ENCODE results near the gene CARM1. TPM values are rescaled to one million over a fixed set of nuclear protein-coding genes. Genes with fewer than 3 reads are reported as not detected.
"Not testable (repeated sequence)": the region's sequence is repeated elsewhere in the genome, so short reads cannot be mapped to it uniquely, and the experiment has no call there.

The CARM1 gene
- polyA plus RNA-seq, 3 donors: 40.8 to 56.5 (median 46.2) TPM

DNA sequence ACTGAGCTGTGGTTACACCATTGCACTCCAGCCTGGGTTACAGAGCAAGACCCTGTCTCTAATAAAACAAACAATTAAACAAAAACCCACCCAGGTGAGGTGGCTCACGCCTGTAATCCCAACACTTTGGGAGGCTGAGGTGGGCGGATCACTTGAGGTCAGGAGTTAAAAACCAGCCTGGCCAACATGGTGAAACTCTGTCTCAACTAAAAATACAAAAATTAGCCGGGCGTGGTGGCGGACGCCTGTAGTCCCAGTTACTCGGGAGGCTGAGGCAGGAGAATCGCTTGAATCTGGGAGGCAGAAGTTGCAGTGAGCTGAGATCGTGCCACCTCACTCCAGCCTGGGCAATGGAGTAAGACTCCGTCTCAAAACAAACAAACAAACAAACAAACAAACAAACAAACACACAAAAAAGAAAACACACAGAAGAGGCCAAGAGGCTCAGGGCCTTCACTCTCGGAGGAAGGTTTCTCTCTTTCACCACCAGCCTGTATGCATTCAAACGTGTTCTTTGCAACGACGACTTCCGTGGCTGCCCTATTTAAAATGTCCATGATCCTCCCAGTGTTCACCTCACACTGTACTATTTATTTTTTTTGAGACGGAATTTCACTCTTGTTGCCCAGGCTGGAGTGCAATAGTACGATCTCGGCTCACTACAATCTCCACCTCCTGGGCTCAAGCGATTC, 88.1 kb downstream of the CARM1 start:
- not testable (repeated sequence) for DNase-seq (ENCODE audit: extremely low read depth in 1 of 11, low read depth in 9 of 11, low spot score in 4 of 11)

DNA sequence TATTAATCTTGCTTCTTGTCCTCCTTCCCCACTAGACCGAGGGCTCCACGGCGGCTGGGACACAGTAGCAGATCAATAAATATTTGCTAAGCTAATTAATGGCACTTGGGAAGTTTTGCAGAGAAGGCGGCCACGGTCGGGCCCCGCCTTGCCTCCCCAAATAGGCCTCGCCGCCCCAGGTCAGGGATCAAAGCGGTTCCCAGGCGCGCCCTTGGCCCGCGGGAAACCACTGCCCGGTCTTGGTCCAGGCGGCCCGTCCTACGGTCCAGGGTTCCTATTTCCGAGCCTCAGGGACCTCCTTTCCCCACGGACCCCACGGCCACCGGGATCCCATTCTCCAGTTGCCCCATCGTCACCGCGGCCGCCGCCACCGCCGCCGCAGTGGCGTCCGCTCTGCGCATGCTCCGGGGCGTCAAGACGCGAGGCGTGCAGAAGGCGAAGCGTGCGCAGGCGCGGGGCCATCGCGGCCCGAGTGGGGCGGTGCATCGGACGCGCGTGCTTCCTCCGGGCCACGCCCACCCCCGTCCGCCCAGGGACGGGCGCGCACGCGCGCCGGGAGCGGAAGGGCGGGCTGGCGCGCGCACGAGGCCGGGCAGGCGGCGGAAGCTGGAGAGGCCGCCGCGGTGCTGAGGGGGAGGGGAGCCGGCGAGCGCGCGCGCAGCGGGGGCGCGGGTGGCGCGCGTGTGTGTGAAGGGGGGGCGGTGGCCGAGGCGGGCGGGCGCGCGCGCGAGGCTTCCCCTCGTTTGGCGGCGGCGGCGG, 89.1 kb downstream of the CARM1 start, which contains the start of gene SMARCA4:
Gene SMARCA4 (plus strand): TSS at position 717 of the 759 bp plus-strand sequence. CDS start 23,122 bp downstream, outside the sequence.
- DNase-seq (ENCODE audit: extremely low read depth in 1 of 11, low read depth in 9 of 11, low spot score in 4 of 11): peak; percentile 89 to 99 (median 95)

DNA sequence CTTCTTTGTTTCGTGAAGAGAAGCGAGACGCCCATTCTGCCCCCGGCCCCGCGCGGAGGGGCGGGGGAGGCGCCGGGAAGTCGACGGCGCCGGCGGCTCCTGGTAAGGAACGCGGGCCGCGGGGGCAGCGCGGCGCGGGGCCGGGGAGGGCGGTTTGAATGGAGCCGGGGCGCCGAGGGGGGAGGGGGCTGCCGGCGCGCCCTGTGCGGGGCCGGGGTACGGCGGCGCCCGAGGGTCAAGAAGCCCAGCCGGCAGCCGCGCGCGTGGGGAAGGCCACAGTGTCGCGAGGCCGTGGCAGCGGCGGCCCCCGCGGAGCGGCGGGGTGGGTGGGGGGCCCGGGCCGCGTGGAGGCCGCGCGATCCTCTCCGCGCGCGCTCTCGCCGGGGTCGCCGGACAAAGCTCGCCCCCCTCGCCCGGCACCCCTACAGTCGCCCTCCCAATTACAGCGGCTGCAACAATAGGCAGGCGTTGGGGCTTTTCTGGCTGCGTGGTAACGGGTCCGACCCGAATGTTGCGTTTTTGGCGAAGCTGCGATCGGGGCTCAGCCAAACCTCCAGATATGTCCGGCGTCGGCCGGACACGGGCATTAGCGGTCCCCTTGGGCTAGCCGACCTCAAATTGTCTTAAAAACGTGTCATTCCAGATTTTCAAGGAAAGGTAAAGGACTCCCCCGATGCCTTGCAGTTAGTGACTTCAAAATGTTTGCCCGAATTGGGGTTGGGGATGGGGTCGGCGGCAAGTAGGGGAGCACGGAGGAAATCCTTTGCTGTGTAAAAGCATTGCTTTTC, 89.9 kb downstream of the CARM1 start:
- peak in 1 of 11 donors; percentile 49 for DNase-seq (ENCODE audit: extremely low read depth in 1 of 11, low read depth in 9 of 11, low spot score in 4 of 11)

DNA sequence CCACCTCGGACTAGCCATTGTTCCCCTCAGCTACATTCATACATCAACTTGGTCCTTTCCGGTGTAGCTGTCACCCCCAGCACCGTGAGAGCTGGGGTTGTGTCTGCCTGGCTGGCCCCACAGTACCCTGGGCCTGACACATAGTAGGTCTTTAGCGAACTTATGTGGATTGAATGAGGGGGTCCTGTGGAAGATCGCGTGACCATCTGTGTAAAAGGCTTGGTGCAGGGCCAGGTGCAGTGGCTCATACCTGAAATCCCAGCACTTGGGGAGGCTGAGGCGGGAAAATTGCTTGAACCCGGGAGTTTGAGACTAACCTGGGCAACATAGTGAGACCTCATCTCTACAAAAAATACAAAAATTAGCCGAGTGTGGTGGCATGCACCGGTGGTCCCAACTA, 91.5 kb downstream of the CARM1 start:
- DNase-seq (ENCODE audit: extremely low read depth in 1 of 11, low read depth in 9 of 11, low spot score in 4 of 11): no peak

DNA sequence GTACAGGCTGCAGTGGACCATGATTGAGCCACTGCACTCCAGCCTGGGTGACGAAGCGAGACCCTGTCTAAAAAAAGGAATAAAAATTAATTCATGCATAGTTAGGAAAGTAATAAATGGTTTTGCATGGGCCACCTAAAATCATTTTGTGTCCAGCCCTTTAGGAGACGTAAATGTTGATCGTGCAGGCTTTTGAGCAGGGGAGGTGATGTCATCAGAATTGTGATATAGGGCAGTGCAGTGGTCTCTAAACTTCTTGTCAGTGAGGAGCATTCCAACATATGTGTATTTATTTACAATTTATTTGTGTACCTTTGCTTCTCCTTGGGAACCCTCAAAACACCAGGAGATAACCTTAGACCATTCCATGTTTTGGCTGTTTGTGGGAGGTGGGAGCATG, 92.5 kb downstream of the CARM1 start:
- DNase-seq (ENCODE audit: extremely low read depth in 1 of 11, low read depth in 9 of 11, low spot score in 4 of 11): no peak

DNA sequence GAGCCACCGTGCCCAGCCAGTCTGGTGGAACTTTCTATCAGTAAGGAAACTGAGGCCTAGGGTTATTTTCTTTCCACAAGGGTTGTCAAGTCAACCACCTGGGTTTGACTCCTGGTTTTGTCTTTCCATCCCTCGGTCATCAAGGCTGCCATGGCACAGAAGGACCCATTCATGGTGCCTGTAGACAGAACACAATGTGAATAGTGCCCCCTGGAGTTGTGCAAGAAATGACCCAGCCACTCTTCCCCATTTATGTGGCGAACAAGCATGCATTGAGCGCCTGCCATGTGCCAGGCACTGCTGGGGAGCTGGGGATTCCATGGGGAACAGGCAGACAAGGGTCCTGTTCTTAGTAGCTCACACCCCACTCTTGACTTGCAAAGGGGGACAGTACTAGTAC, 93.5 kb downstream of the CARM1 start:
- DNase-seq (ENCODE audit: extremely low read depth in 1 of 11, low read depth in 9 of 11, low spot score in 4 of 11): no peak

DNA sequence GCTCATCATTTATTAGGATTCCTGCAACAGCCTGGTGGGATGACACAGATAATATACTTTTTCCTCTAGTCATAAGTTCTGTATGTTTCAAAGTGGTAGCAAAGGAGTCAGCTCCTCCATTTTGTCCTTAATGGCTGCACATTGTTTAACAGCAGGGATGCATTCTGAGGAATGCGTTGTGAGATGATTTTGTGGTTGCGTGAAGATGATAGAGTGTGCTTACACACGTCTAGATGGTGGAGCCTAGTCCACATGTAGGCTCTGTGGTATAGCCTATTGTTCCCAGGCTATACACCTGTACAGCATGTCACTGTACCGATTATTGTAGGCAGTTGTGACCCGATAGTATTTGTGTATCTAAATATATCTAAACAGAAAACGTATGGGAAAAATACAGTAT, 94.0 kb downstream of the CARM1 start:
- DNase-seq (ENCODE audit: extremely low read depth in 1 of 11, low read depth in 9 of 11, low spot score in 4 of 11): no peak

DNA sequence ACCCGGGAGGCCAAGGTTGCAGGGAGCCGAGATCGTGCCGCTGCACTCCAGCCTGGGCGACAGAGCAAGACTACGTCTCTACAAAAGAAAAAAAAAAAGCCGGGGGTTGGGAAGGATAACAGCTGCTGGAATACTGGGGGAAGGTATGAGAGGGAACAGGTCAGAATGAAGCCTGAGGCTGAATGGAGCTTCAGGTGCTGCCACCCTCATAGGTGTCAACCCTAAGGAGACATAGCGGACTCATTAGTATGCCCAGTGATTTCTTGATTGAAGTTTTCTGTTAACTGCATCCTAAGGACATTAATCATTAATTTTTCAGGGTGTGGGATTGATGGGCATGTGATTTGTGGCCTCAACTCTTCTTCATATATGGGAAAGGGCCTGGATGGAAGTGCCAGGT, 95.5 kb downstream of the CARM1 start:
- no peak for DNase-seq (ENCODE audit: extremely low read depth in 1 of 11, low read depth in 9 of 11, low spot score in 4 of 11)

DNA sequence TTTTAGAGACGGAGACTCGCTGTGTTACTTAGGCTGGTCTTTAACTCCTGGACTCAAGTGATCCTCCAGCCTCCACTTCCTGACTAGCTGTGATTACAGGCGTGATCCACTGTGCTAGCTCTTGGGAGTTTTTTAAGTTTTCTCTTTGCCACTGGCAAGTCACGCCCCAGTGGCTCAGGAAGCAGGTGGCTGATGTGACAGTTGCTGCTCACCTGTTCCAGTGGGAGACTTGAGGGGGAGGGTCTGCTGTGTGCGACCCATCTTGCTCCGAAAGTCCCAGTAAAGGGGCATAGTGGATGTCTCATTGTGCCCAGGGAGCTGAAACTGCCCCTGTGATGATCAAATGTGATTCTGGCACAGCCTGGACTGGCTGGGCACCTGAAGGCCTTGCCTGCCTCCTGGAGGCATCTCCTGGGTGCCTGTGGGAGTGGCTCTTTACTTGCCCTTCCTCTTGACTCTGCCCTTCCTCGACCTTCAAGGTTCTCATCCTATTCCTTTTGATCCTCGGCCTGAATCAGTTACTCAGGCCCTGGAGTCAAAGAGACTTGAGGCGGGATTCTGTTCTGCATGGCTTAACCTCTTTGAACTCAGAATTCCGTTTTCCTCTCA, 97.3 kb downstream of the CARM1 start:
- no peak for DNase-seq (ENCODE audit: extremely low read depth in 1 of 11, low read depth in 9 of 11, low spot score in 4 of 11)

DNA sequence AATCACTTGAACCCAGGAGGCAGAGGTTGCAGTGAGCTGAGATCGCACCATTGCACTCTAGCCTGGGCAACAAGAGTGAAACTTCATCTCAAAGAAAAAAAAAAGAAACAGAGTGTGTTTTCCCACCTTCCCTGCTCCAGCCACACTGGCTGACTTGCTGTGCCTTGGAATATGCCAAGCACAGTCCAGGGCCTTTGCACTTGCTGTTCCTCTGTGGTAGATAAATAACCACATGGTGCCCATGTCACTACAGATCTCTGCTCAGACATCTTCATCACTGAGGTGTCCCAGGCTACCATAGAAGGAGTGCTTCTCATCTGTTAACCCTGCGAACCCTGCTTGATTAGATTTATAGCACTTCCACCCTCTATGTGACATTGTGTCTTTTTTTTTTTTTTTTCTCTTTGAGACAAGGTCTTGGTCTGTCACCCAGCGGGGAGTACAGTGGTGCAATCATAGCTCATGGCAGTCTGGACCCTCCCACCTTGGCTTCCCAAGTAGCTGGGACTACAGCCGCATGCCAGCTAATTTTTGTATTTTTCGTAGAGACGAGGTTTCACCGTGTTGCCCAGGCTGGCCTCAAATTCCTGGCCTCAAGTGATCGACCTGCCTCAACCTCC, 99.9 kb downstream of the CARM1 start:
- DNase-seq (ENCODE audit: extremely low read depth in 1 of 11, low read depth in 9 of 11, low spot score in 4 of 11): no peak

Other genes with a start within 250 kb of the CARM1 start
- gene SLC44A2, start 246.0 kb upstream of the CARM1 start, polyA plus RNA-seq (ENCODE audit: insufficient read length in 3 of 3): 100 to 1,000 TPM; 175 to 191 (median 187) TPM
- gene ILF3, start 217.2 kb upstream of the CARM1 start, polyA plus RNA-seq (ENCODE audit: insufficient read length in 3 of 3): 100 to 1,000 TPM; 295 to 328 (median 301) TPM
- gene QTRT1, start 170.1 kb upstream of the CARM1 start, polyA plus RNA-seq (ENCODE audit: insufficient read length in 3 of 3): 10 to 100 TPM; 46.1 to 80.7 (median 64.8) TPM
- 100 to 1,000 TPM; 117 to 168 (median 128) TPM for gene DNM2, start 153.5 kb upstream of the CARM1 start, polyA plus RNA-seq (ENCODE audit: insufficient read length in 3 of 3)
- gene TMED1, start 35.3 kb upstream of the CARM1 start, polyA plus RNA-seq (ENCODE audit: insufficient read length in 3 of 3): 10 to 100 TPM; 45.5 to 62.2 (median 57.1) TPM
- gene C19orf38, start 23.1 kb upstream of the CARM1 start, polyA plus RNA-seq (ENCODE audit: insufficient read length in 3 of 3): 1 to 10 TPM; 1.3 to 2.5 (median 2.0) TPM
- 10 to 100 TPM; 30.8 to 50.2 (median 45.0) TPM for gene YIPF2, start 57.1 kb downstream of the CARM1 start, polyA plus RNA-seq (ENCODE audit: insufficient read length in 3 of 3)
- 10 to 100 TPM; 26.9 to 31.0 (median 28.3) TPM for gene TIMM29, start 57.3 kb downstream of the CARM1 start, polyA plus RNA-seq (ENCODE audit: insufficient read length in 3 of 3)
- 100 to 1,000 TPM; 163 to 177 (median 165) TPM for gene SMARCA4, start 89.5 kb downstream of the CARM1 start, polyA plus RNA-seq (ENCODE audit: insufficient read length in 3 of 3)
- gene LDLR, start 217.9 kb downstream of the CARM1 start, polyA plus RNA-seq (ENCODE audit: insufficient read length in 3 of 3): 10 to 100 TPM; 23.2 to 28.9 (median 25.1) TPM